Testis (tissue), 3 donors: Measurements from ENCODE around the gene JMJD6. TPM values are rescaled to one million over a fixed set of nuclear protein-coding genes. Genes with fewer than 3 reads are reported as not detected.

Experiments
- DNase-seq: peaks from one replicate; pipeline ENCODE4 v3.0.0-alpha.2; 2019
- H3K27ac ChIP-seq, 2 donors: fragments of 200-600 bp; sonication (generic); one replicate each; pipeline ENCODE4 v1.5.1; 2019
- H3K27me3 ChIP-seq: fragments of 200-600 bp; sonication (generic); one replicate; pipeline ENCODE4 v1.5.1; 2019
- H3K36me3 ChIP-seq: fragments of 200-600 bp; sonication (generic); one replicate; pipeline ENCODE4 v1.5.1; 2017; ENCODE audit warnings: low read depth; ENCODE audit errors: missing control alignments
- H3K4me1 ChIP-seq: fragments of 200-600 bp; sonication (generic); one replicate; pipeline ENCODE4 v1.5.1; 2019
- H3K4me3 ChIP-seq, 2 donors: fragments of 200-600 bp; sonication (generic); one replicate each; pipeline ENCODE4 v1.5.1; 2017 to 2019
- H3K9me3 ChIP-seq: fragments of 200-600 bp; sonication (generic); one replicate; pipeline ENCODE4 v1.5.1; 2017
- CTCF ChIP-seq, 3 experiments: fragments of 450-650 bp in 2 of 3; fragments of 200-600 bp in 1 of 3; sonication (generic) in 1 of 3; IDR thresholded peaks; one replicate each; pipeline ENCODE4 v1.5.1; 2016 to 2019; ENCODE audit warnings: antibody characterized with exemption in 3 of 3, mild to moderate bottlenecking in 2 of 3, moderate library complexity in 1 of 3
- POLR2A ChIP-seq: fragments of 450-650 bp; IDR thresholded peaks from one replicate; pipeline ENCODE4 v1.6.1; 2017; ENCODE audit warnings: antibody characterized with exemption, mild to moderate bottlenecking, moderate library complexity
- WGBS, 2 donors: methylation state at CpG; one replicate each; pipeline ENCODE4 v1.1.5; 2018; 5-methylcytosine and 5-hydroxymethylcytosine counted together
- intact Hi-C: fragments of 100-400 bp; cut with DNase I; formaldehyde crosslinking; loops from one replicate; pipeline ENCODE4 v1.15.1; 2023; ENCODE audit warnings: low total_unique reads
- polyA plus RNA-seq: library from polyadenylated mRNA; stranded (reverse); fragments of 350-450 nt; fragmentation: Illumina TruSeq; extraction: RNeasy Lipid Tissue Mini Kit (QIAGEN cat#74804); gene quantifications from one replicate; pipeline ENCODE4 v1.2.3, GENCODE V29; 2014; ENCODE audit warnings: low read depth, low replicate concordance; ENCODE audit not compliant: insufficient read depth
- total RNA-seq, 2 donors: library from RNA; depleted of rRNA; stranded (reverse); fragments of >200 nt; gene quantifications; one replicate each; pipeline ENCODE4 v1.2.3, GENCODE V29; 2016

JMJD6 gene
- total and polyA plus RNA-seq, 3 donors from 2014 or later = 31.7 to 44.6 (median 40.5) TPM

DNA sequence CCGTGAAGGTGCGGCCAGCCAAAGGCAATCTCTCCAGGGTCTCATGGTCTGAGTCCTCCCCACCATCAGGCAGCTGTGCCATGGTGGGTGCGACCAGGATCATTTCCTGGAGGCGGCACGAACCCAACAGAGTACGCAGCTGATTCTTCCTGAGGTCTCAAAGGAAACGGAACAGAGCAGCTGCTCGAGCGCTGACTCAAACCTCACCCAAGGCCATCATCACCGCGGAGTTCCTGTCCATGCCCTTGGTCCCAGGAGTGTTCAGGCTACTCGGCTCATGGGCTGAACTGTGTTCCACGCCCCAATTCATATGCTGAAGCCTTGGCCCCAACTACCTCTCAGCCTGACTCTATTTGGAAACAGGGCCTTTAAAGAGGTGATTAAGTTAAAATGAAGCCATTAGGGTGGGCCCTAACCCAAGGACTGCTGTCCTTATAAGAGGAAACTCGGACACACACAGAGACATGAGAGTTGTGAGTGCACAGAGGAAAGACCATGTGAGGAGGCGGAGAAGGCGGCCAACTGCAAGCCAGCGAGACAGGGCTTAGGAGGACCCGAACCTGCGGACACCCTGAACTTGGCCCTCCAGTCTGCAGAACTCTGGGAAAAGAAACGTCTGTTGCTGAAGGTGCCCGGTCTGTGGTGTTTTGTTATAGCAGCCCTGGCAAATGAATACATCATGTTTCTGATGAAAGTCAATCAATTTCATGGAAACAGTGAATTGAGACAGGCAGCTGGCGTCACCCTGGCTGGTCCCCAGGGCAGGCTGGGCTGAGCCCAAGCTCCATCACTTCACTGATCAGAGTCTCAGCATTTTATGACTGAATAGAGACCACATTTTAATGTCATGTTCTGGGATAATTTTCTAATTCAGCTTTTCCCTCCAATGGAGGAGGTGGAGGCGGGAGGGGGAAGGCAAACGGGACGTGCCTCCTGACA, 29.4 kb downstream of the JMJD6 start:
- Histone ChIP-seq H3K27ac (peak overlapping the region; percentile 66 to 87), H3K9me3 (no peaks in the 10 kb centered on the region), H3K4me3 (no peak overlapping the region), H3K36me3 (no peaks in the 10 kb centered on the region), H3K4me1 (peaks cover 83% of the 10 kb centered on the region), H3K27me3 (no peaks in the 10 kb centered on the region)
- intact Hi-C loops = no loop called here
- TF ChIP-seq POLR2A (no peak), CTCF (IDR thresholded peaks at IDR 0.05) (no peak)
- DNase-seq = peak; percentile 67
- WGBS, 2 donors = 49 to 57% methylated on average over 18 to 25 of the region's 25 CpGs

DNA sequence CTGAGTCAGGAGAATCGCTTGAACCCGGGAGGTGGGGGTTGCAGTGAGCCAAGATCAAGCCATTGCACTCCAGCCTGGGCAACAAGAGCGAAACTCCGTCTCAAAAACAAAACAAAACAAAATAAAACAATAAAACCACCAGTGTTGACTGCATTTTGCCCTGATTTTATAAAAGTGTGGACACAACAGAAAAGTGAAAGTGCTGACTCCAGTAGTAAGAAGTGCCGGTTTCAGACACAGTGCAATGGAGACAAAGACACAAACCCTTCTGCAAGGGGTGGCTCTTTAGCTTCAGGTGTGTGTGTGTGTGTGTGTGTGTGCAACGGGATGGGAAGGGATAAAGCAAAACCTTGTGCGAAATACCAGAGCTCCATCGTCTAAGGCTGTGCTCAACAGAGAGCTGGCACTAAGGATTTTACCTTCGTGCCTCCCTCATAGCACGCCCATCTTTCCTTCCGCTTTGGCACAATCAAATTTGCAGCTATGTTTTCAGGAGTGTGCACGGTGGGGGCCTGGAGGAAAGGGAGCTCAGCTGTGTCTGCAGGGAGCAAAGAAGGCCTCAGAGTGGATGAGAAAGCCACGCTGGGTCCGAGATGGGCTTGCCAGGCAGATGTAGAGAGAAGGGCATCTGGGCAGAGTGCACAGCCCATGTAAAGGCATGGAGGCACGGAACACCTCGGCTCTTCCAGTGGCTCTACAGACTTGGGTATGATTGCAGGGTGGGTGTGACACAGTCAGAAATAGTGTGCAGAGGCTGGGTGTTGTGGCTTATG, 31.2 kb downstream of the JMJD6 start:
- TF ChIP-seq POLR2A (no peak), CTCF (IDR thresholded peaks at IDR 0.05) (no peak)
- intact Hi-C loops = no loop called here
- Histone ChIP-seq H3K4me1 (peaks cover 81% of the 10 kb centered on the region), H3K4me3 (no peak overlapping the region), H3K9me3 (no peaks in the 10 kb centered on the region), H3K27me3 (no peaks in the 10 kb centered on the region), H3K27ac (peak overlapping the region; percentile 18 to 87), H3K36me3 (no peaks in the 10 kb centered on the region)
- DNase-seq = no peak
- 56% methylated on average over 16 of the region's 16 CpGs for WGBS, 2 donors

DNA sequence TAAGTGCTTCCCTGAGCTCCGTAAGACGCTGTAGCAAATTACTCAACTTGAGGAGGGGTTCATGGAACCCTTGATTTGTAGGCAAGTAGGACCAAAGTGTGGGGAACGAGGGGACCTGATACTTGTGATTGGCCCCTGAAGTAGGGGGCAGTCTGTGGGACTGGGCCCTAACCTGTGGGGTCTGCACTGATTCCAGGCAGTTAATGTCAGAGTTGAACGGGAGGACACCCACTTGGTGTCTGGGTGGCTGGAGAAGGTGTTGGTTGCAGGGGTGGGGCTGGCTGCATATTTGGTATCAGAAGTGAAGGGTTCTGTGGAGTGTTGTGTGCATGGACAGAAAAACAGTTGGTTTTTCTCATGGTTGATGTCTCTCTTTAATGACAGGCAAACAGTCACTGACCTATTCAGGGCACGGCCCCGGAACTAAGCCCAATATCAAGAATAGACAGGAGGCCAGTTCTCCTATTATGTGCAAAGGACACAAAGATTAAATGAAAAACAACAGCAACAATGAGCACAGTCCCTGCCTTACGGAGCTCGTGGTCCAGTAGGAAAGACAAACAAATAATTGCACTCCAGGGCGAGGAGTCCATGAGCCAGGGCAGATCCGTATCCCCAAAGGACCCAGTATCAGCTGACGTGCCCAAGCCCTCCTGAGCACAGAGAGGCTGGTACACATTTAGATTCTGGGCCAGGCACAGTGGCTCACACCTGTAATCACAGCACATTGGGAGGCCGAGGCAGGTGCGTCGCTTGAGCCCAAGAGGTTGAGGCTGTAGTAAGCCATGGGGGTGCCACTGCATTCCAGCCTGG, 34.8 kb downstream of the JMJD6 start:
- WGBS, 2 donors = 60 to 62% methylated on average over 14 of the region's 14 CpGs
- H3K4me1 ChIP-seq = peaks cover 79% of the 10 kb centered on the region
- intact Hi-C loops = no loop called here

More for the DNA sequence above, 34.8 kb downstream of the JMJD6 start:
- H3K36me3 ChIP-seq = no peaks in the 10 kb centered on the region
- no peaks in the 10 kb centered on the region for H3K9me3 ChIP-seq
- H3K4me3 ChIP-seq = no peak overlapping the region
- no peaks in the 10 kb centered on the region for H3K27me3 ChIP-seq
- peak overlapping the region; percentile 37 to 38 for H3K27ac ChIP-seq
- no peak for DNase-seq
- TF ChIP-seq CTCF (IDR thresholded peaks at IDR 0.05) = no peak
- TF ChIP-seq POLR2A = no peak
